ENCODE data around the gene CDC14A. TPM values are rescaled to one million over a fixed set of nuclear protein-coding genes. Genes with fewer than 3 reads are reported as not detected.

The CDC14A gene
- total and polyA plus RNA-seq, 2 donors (not counting 3 experiments of a cell fraction or from before 2014, with no cell fraction given): 3.4 to 13.9 TPM

GRCh38 chr1:100474834-100475233 is 122.5 kb downstream of the CDC14A start:
- no peaks in the 10 kb centered on the region for H3K9me3 ChIP-seq (replicated peaks; ENCODE audit: control insufficient read depth, insufficient read depth, low read length)
- DNase-seq (ENCODE audit: low read depth, low spot score): no peak
- H3K36me3 ChIP-seq (ENCODE audit: control insufficient read depth in 2 of 2, extremely low read depth in 1 of 2, insufficient read depth in 2 of 2, low read length in 2 of 2): no peaks in the 10 kb centered on the region
- no peaks in the 10 kb centered on the region for H3K9me1 ChIP-seq (replicated peaks; ENCODE audit: control insufficient read depth, extremely low read depth, insufficient read depth, low read length)
- H4K20me1 ChIP-seq (replicated peaks; ENCODE audit: control insufficient read depth, extremely low read depth, insufficient read depth, low read length): no peaks in the 10 kb centered on the region
- no TSS peak for BruUV-seq (replicated peaks)
- dilution Hi-C loops (cut with MboI; ENCODE audit: extremely low pct_ligation_motif_present, low sequenced_read_pairs) (no loop called here), intact Hi-C loops (cut with micrococcal nuclease) (no loop called here)
- no peaks in the 10 kb centered on the region for H3K27me3 ChIP-seq (ENCODE audit: control insufficient read depth in 2 of 2, insufficient read depth in 2 of 2, low read length in 2 of 2)
- no peak overlapping the region for H3K27ac ChIP-seq (ENCODE audit: insufficient read depth, low read depth, low read length)
- H3K9ac ChIP-seq (replicated peaks; ENCODE audit: extremely low read depth, insufficient read depth, low read length): no peak overlapping the region
- H3K79me2 ChIP-seq (ENCODE audit: control insufficient read depth, insufficient read depth, low read length): no peaks in the 10 kb centered on the region
- H3K4me2 ChIP-seq (ENCODE audit: insufficient read depth, low read length): no peak overlapping the region
- CTCF ChIA-PET: interaction anchor here (1.1 to 1.6 kb wide), 2 partner anchors 11 to 394 kb away, joined by 4 to 8 read pairs; no protein-coding TSS in a partner anchor
- POLR2A ChIA-PET: no interaction called here
- no peak for FAIRE-seq
- TF ChIP-seq FOS (IDR thresholded peaks at IDR 0.05; ENCODE audit: borderline replicate concordance, insufficient read depth, low read length) (no peak), JUN (IDR thresholded peaks at IDR 0.05; ENCODE audit: borderline replicate concordance, insufficient read depth, insufficient read length, low read depth) (no peak), POLR2A (IDR thresholded peaks at IDR 0.05; ENCODE audit: low read depth, low read length) (no peak), MYC (IDR thresholded peaks at IDR 0.05; ENCODE audit: low read depth, low read length) (no peak), POLR2AphosphoS5 (IDR thresholded peaks at IDR 0.05; ENCODE audit: insufficient read depth, low read depth, low read length) (no peak), EZH2 (IDR thresholded peaks at IDR 0.05; ENCODE audit: borderline replicate concordance, low read depth, low read length, severe bottlenecking) (no peak), CTCF (IDR thresholded peaks at IDR 0.05; ENCODE audit: extremely low read depth in 1 of 2, insufficient read depth in 1 of 2, low read depth in 1 of 2, low read length in 2 of 2) (no peak), GATA2 (IDR thresholded peaks at IDR 0.05; ENCODE audit: insufficient read depth, insufficient read length, low read depth, low read length) (no peak), MAX (IDR thresholded peaks at IDR 0.05; ENCODE audit: insufficient read depth, insufficient read length) (no peak)
- H3K4me1 ChIP-seq (ENCODE audit: control insufficient read depth, extremely low read depth, insufficient read depth, low read length): no peaks in the 10 kb centered on the region
- H2AFZ ChIP-seq (ENCODE audit: low read depth, low read length): no peak overlapping the region
- H3K4me3 ChIP-seq (replicated peaks in 1 of 3; ENCODE audit: insufficient read depth in 1 of 3, low read depth in 1 of 3, low read length in 3 of 3): no peak overlapping the region

All from endothelial cell of umbilical vein (primary cell).